ENCODE measurements around the gene PDE11A.

GRCh38 chr2:177711483-177712265, 360.9 kb downstream of the PDE11A start:
- TF ChIP-seq EZH2 (IDR thresholded peaks at IDR 0.05; ENCODE audit: insufficient read depth, poor library complexity, severe bottlenecking), result no peak
- no peak for TF ChIP-seq EZH2phosphoT487 (IDR thresholded peaks at IDR 0.05; ENCODE audit: insufficient read depth, low read depth)

Measured in GM23248 (cell line).